Caco-2 (cell line): Measurements from ENCODE around the gene CADPS2. TPM values are rescaled to one million over a fixed set of nuclear protein-coding genes. Genes with fewer than 3 reads are reported as not detected.

Experiments
- Bru-seq: library from RNA; stranded (reverse); fragments of 400-500 nt; gene quantifications from one replicate; lab custom pipeline; 2021; lab: Mats Ljungman, UMichigan
- BruChase-seq, 2 experiments: library from RNA; stranded (reverse); fragments of 400-500 nt; gene quantifications; one replicate each; lab custom pipeline; 2021; lab: Mats Ljungman, UMichigan
- BruUV-seq: library from RNA; stranded (reverse); fragments of 400-500 nt; replicated peaks from 2 replicates; lab custom pipeline; 2021; lab: Mats Ljungman, UMichigan
- CTCF ChIA-PET: fragments of 300-600 bp; sonication (Branson Sonifier 250); formaldehyde crosslinking; loops from one replicate; lab custom pipeline; 2022; ENCODE audit warnings: antibody characterized with exemption; lab: Charles Lee
- POLR2A ChIA-PET: fragments of 300-600 bp; sonication (Branson Sonifier 250); formaldehyde crosslinking; loops from one replicate; lab custom pipeline; 2022; ENCODE audit warnings: antibody characterized with exemption; lab: Charles Lee
- DNase-seq, 2 experiments: peaks; one replicate each; pipeline versions ENCODE4 v3.0.0 to v3.0.0-alpha.2; 2020 to 2022
- H3K27me3 ChIP-seq: replicated peaks from 2 replicates; pipeline ENCODE4 v1.6.0; 2011; ENCODE audit warnings: low read length; ENCODE audit not compliant: control insufficient read depth, insufficient read depth
- H3K36me3 ChIP-seq: 2 replicates; pipeline ENCODE4 v1.5.1; 2011; ENCODE audit warnings: low read length; ENCODE audit not compliant: control insufficient read depth, insufficient read depth
- H3K4me1 ChIP-seq: fragments of 250-450 bp; sonication (Bioruptor Pico); 2 replicates; pipeline ENCODE4 v1.5.1; 2020; ENCODE audit warnings: mild to moderate bottlenecking
- H3K4me3 ChIP-seq: 2 replicates; pipeline ENCODE4 v1.5.1; 2011; ENCODE audit warnings: low read depth, mild to moderate bottlenecking, control low read depth, low read length
- H3K9me3 ChIP-seq: fragments of 250-450 bp; sonication (Bioruptor Pico); 2 replicates; pipeline ENCODE4 v1.5.1; 2020; ENCODE audit warnings: mild to moderate bottlenecking, moderate library complexity
- H3K27ac Mint-ChIP-seq: one replicate; pipeline ENCODE4 v1.8.0; 2022; ENCODE audit warnings: mixed read lengths; ENCODE audit not compliant: unreplicated experiment
- H3K27me3 Mint-ChIP-seq: one replicate; pipeline ENCODE4 v1.8.0; 2022; ENCODE audit warnings: mixed read lengths; ENCODE audit not compliant: insufficient read depth, unreplicated experiment
- H3K36me3 Mint-ChIP-seq: one replicate; pipeline ENCODE4 v1.8.0; 2022; ENCODE audit warnings: mild to moderate bottlenecking, mixed read lengths; ENCODE audit not compliant: insufficient read depth, unreplicated experiment
- H3K4me1 Mint-ChIP-seq: one replicate; pipeline ENCODE4 v1.8.0; 2022; ENCODE audit warnings: low read depth, mixed read lengths; ENCODE audit not compliant: unreplicated experiment
- H3K4me3 Mint-ChIP-seq: one replicate; pipeline ENCODE4 v1.8.0; 2022; ENCODE audit warnings: mild to moderate bottlenecking, moderate library complexity, mixed read lengths; ENCODE audit not compliant: unreplicated experiment
- H3K9me3 Mint-ChIP-seq: one replicate; pipeline ENCODE4 v1.8.0; 2022; ENCODE audit warnings: mixed read lengths; ENCODE audit not compliant: unreplicated experiment
- intact Hi-C: fragments of 100-400 bp; cut with micrococcal nuclease; formaldehyde crosslinking; loops from one replicate; pipeline ENCODE4 v1.10.0; 2022; ENCODE audit not compliant: unreplicated experiment
- long read RNA-seq: library from polyadenylated mRNA; stranded (forward); transcript quantifications from one replicate; pipeline ENCODE4 v2.0.0, GENCODE V29; 2022
- total RNA-seq: library from RNA; stranded (reverse); gene quantifications from 2 replicates; pipeline ENCODE4 v1.2.3, GENCODE V29; 2022
- TF ChIP-seq, protein P1 (sequence below), 2 experiments: fragments of 200-600 bp in 1 of 2; IDR thresholded peaks; 1 replicate in 1 of 2; 2 replicates in 1 of 2; pipeline versions ENCODE4 v1.5.1 to v1.8.0; 2011 to 2022; ENCODE audit warnings: antibody characterized with exemption in 1 of 2, control low read depth in 1 of 2, inconsistent platforms in 1 of 2, low read depth in 1 of 2, low read length in 1 of 2, mild to moderate bottlenecking in 1 of 2, moderate library complexity in 1 of 2; ENCODE audit not compliant: insufficient read depth in 1 of 2, severe bottlenecking in 1 of 2, unreplicated experiment in 1 of 2

CADPS2 gene
- total RNA-seq (2.7 and 3.6 TPM in 2 replicates), Bru-seq, nascent RNA (percentile 50 among the genes with signal in this experiment), BruChase-seq, experiment 1, labeled RNA remaining after a 2-hour chase (percentile 42 among the genes with signal in this experiment), BruChase-seq, experiment 2, labeled RNA remaining after a 6-hour chase (percentile 37 among the genes with signal in this experiment)
- long read RNA-seq, partial matches to known transcripts: 0 of 7 reads
- long read RNA-seq, other reads (novel, unspliced or antisense): 7 of 7 reads

DNA sequence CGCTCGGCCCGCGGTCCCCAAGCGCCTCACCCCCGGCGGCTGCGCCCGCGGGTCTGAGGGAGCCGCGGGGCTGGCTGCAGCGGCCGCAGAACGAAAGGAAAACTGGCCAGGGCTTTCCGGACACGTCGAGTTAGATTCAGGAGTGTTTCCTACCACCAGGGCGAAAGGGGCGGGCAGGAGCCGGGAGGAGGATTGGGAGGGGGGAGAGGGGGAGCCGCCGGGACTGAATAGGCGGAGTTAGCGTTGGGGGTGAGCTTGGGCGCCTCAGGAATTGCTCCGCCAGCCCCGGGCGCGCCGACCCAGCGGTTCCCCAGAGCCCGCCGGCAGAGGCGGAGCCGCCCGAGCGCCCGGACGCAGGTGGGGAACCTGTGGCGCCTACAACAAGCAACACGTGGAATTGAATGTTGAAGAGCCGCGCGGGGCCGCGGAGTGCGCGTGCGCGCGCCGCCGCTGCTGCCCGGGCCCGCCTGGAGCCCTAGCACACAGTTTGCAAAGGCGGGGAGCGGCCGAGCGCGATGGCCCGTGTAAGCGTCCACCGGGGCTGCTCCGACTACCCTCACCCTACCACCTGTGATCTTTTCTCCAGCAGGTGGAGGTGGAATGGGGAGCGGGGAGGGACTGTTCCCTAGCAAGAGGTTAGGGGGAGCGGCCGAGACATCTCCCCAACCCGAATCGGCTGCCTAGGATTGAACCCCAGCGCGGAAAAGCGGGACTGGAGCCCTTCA, at the start of gene CADPS2:
TSS of gene CADPS2 (minus strand) at position 104 of the 725 bp plus-strand sequence. CDS start 123 bp downstream, outside the sequence.
- POLR2A ChIA-PET: no interaction called here

DNA sequence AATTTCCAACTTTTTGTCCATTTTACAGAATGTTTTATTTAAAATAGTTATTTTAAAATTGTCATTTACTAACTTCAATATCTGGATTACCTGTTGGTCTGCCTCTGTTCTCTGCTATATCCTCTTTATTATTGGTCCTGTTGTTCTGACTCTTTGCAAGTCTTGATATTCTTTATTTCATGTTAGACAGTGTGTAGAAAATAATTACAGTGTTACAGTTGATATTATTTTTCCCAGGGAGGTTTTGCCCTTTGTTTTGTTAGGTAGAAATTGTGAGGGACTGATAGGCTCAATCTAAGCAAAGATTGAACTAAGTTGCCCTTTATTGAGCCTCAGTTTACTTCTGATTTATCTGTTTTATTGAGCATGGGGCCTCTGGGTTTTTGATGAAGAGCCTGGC, 49.4 kb upstream of the CADPS2 start:
- no peaks in the 10 kb centered on the region for H3K4me1 Mint-ChIP-seq
- Histone ChIP-seq H3K4me3 (no peak overlapping the region), H3K4me1 (no peaks in the 10 kb centered on the region), H3K27me3 (no peaks in the 10 kb centered on the region), H3K36me3 (no peaks in the 10 kb centered on the region), H3K9me3 (no peaks in the 10 kb centered on the region)
- intact Hi-C loops: no loop called here
- TF ChIP-seq, protein P1, sequence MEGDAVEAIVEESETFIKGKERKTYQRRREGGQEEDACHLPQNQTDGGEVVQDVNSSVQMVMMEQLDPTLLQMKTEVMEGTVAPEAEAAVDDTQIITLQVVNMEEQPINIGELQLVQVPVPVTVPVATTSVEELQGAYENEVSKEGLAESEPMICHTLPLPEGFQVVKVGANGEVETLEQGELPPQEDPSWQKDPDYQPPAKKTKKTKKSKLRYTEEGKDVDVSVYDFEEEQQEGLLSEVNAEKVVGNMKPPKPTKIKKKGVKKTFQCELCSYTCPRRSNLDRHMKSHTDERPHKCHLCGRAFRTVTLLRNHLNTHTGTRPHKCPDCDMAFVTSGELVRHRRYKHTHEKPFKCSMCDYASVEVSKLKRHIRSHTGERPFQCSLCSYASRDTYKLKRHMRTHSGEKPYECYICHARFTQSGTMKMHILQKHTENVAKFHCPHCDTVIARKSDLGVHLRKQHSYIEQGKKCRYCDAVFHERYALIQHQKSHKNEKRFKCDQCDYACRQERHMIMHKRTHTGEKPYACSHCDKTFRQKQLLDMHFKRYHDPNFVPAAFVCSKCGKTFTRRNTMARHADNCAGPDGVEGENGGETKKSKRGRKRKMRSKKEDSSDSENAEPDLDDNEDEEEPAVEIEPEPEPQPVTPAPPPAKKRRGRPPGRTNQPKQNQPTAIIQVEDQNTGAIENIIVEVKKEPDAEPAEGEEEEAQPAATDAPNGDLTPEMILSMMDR (IDR thresholded peaks at IDR 0.05; ENCODE audit: insufficient read depth in 1 of 2, low read depth in 1 of 2, low read length in 1 of 2, severe bottlenecking in 1 of 2, unreplicated experiment in 1 of 2): no peak
- ChIA-PET CTCF (no interaction called here), POLR2A (no interaction called here)
- BruUV-seq: no TSS peak
- no peaks in the 10 kb centered on the region for H3K36me3 Mint-ChIP-seq
- H3K27ac Mint-ChIP-seq: no peak overlapping the region
- H3K9me3 Mint-ChIP-seq: no peaks in the 10 kb centered on the region
- H3K27me3 Mint-ChIP-seq: no peaks in the 10 kb centered on the region
- DNase-seq: no peak
- no peak overlapping the region for H3K4me3 Mint-ChIP-seq

More for the DNA sequence above, at the start of gene CADPS2:
- H3K4me3 Mint-ChIP-seq: peak within 1 kb of the TSS; percentile 77
- Histone ChIP-seq H3K4me1 (no peaks in the 10 kb centered on the region), H3K9me3 (no peaks in the 10 kb centered on the region), H3K4me3 (peak within 1 kb of the TSS; percentile 54), H3K27me3 (peaks cover 4% of the 10 kb centered on the region; the same call in 1 of the 2 replicates), H3K36me3 (no peaks in the 10 kb centered on the region)
- CTCF ChIA-PET: interaction anchor here (1.7 kb wide), 2 partner anchors 83 kb away, joined by 3 to 5 read pairs; no protein-coding TSS in a partner anchor
- TF ChIP-seq, protein P1 (IDR thresholded peaks at IDR 0.05; ENCODE audit: insufficient read depth in 1 of 2, low read depth in 1 of 2, low read length in 1 of 2, severe bottlenecking in 1 of 2, unreplicated experiment in 1 of 2): peak in 1 of 2 experiments; percentile 9
- no peak within 1 kb of the TSS for H3K27ac Mint-ChIP-seq
- H3K27me3 Mint-ChIP-seq: peaks cover 12% of the 10 kb centered on the region
- H3K4me1 Mint-ChIP-seq: peaks cover 6% of the 10 kb centered on the region
- no peaks in the 10 kb centered on the region for H3K36me3 Mint-ChIP-seq
- intact Hi-C loops: loop anchor here (5.0 to 10.0 kb wide), 3 partner anchors 212 to 334 kb away; no protein-coding TSS in a partner anchor
- no TSS peak for BruUV-seq
- no peaks in the 10 kb centered on the region for H3K9me3 Mint-ChIP-seq
- DNase-seq: peak; percentile 71 to 74

GRCh38 chr7:122919643-122920181, 33.5 kb upstream of the CADPS2 start:
- Mint-ChIP-seq H3K9me3 (no peaks in the 10 kb centered on the region), H3K27ac (no peak overlapping the region), H3K4me1 (no peaks in the 10 kb centered on the region), H3K27me3 (peaks cover 3% of the 10 kb centered on the region), H3K4me3 (no peak overlapping the region), H3K36me3 (no peaks in the 10 kb centered on the region)
- Histone ChIP-seq H3K9me3 (no peaks in the 10 kb centered on the region), H3K4me1 (no peaks in the 10 kb centered on the region), H3K4me3 (no peak overlapping the region), H3K36me3 (no peaks in the 10 kb centered on the region), H3K27me3 (no peaks in the 10 kb centered on the region)
- DNase-seq: no peak
- BruUV-seq: no TSS peak
- intact Hi-C loops: no loop called here
- ChIA-PET POLR2A (no interaction called here), CTCF (no interaction called here)
- TF ChIP-seq, protein P1 (IDR thresholded peaks at IDR 0.05; ENCODE audit: insufficient read depth in 1 of 2, low read depth in 1 of 2, low read length in 1 of 2, severe bottlenecking in 1 of 2, unreplicated experiment in 1 of 2): no peak
